GM18511 (cell line): ENCODE measurements around the gene AEBP2.
"Not testable (repeated sequence)": the region's sequence is repeated elsewhere in the genome, so short reads cannot be mapped to it uniquely, and the experiment has no call there.

Experiments used
- ATAC-seq: cut with Tn5 transposase; IDR thresholded peaks from one replicate; pipeline ENCODE4 v1.9.1; 2021; ENCODE audit warnings: mild to moderate bottlenecking, moderate library complexity; ENCODE audit not compliant: unreplicated experiment

The AEBP2 gene, protein sequence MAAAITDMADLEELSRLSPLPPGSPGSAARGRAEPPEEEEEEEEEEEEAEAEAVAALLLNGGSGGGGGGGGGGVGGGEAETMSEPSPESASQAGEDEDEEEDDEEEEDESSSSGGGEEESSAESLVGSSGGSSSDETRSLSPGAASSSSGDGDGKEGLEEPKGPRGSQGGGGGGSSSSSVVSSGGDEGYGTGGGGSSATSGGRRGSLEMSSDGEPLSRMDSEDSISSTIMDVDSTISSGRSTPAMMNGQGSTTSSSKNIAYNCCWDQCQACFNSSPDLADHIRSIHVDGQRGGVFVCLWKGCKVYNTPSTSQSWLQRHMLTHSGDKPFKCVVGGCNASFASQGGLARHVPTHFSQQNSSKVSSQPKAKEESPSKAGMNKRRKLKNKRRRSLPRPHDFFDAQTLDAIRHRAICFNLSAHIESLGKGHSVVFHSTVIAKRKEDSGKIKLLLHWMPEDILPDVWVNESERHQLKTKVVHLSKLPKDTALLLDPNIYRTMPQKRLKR

DNA sequence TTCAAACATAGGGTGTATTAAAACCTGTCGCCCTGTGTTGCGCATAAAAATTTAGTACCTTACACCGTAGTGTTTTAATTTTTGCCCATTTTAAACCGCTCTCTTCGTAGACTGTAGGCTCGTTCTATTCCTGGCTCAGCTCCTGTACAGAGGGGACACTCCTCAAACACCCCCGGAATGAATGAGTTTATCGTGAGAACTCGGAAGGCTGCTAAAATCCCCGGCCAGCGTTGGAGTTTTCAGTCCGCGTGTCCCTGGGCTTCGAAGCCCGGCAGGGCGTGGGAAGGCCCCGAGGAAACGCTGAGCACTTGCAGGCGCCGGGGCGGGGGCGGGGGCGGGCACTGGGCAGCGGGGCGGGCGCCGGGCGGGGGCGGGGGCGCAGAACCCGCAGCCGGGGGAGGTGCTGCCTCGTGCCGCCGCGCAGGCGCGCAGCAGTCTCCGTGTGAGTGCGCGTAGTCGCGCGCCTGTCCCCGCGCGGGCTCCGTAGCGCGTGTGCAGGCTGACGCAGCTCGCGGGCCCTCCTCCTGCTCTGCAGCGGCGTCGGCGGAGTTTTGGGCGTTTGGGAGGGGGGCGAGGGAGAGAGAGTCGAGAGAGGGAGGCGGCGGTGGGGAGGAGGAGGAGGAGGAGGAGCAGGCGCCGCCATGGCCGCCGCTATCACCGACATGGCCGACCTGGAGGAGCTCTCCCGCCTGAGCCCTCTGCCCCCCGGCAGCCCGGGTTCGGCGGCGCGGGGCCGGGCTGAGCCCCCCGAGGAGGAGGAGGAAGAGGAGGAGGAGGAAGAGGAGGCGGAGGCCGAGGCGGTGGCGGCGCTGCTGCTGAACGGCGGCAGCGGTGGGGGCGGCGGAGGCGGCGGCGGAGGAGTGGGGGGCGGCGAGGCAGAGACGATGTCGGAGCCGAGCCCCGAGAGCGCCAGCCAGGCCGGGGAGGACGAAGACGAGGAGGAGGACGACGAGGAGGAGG, at the start of gene AEBP2:
TSS of gene AEBP2 (plus strand) at position 434 of the 960 bp plus-strand sequence. CDS start at position 642, 208 bp downstream.
- peak; percentile 75 for ATAC-seq

DNA sequence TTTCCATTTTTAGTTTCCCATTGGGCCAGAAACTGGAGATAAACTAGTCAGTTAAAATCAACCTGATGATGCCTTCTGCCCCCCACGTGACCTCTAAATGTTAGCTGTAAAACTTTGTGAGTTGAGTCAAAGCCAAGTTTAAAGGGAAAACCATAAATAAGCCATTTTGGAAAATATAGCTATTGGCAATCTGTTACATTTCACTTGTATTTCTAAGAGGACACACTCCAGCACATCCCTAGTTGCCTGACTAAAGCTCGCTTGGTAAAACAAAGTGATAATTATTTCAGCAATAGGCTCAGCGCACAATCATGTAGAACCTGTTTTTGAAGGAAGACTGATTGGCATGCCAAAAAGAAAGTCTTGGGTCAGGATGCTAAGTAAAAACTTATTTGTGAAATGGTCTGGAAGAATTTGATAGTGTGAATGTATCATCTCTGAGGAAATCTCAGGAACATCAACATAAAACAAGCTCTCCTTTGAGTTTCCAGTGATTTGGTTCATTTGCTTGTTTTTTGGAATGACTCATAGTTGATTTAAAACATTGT, 49.2 kb upstream of the AEBP2 start:
- ATAC-seq, result no peak

DNA sequence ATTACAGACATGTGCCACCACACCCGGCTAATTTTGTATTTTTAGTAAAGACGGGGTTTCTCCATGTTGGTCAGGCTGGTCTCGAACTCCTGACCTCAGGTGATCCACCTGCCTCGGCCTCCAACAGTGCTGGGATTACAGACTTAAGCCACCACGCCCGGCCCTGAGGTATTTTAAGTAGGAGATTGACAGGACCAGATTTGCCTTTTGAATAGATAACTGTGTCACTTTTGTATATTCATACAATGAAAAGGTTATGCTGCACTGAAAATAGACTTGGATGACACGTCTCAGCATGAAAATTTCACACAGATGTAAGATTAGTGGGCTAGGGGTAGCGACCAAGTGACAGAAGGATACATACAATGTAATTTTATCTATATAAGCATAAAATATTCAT, 46.6 kb upstream of the AEBP2 start:
- not testable (repeated sequence) for ATAC-seq

DNA sequence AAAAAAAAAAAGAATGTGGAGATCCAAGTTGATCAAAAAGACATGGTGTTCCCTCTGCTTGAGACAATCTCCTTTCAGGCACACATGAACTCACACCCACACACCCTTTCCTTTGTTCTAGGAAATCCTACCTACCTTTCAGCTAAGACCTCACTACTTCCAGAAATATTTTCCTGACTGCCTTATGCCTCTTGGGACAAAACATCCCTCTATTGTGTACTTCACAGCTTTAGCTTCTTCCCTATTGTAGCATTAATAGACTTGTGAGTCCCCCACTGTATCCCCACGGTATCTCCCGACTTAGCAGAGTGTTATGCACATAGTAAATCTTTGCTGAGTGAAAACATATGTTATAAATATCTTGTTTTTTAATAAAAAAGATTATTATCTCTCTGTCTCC, 44.9 kb upstream of the AEBP2 start:
- ATAC-seq, result no peak

DNA sequence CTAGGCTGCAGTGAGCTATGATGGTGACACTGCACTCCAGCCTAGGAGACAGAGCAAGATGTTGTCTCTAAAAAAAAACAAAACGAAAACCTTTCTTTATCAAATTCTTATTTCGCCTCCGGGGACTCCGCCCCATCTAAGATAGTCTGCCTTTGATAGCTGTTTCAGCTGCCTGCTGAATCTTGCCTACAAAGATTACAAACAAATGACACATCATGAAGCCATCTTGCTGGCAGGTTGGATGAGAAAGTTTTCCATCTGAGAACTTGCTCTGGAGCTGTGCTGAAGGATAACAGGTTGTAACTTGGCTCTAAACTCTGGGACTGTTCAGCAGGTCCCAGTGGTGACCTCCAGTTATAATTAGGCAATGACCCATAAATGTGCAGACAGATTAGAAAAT, 41.8 kb upstream of the AEBP2 start:
- ATAC-seq, result no peak

DNA sequence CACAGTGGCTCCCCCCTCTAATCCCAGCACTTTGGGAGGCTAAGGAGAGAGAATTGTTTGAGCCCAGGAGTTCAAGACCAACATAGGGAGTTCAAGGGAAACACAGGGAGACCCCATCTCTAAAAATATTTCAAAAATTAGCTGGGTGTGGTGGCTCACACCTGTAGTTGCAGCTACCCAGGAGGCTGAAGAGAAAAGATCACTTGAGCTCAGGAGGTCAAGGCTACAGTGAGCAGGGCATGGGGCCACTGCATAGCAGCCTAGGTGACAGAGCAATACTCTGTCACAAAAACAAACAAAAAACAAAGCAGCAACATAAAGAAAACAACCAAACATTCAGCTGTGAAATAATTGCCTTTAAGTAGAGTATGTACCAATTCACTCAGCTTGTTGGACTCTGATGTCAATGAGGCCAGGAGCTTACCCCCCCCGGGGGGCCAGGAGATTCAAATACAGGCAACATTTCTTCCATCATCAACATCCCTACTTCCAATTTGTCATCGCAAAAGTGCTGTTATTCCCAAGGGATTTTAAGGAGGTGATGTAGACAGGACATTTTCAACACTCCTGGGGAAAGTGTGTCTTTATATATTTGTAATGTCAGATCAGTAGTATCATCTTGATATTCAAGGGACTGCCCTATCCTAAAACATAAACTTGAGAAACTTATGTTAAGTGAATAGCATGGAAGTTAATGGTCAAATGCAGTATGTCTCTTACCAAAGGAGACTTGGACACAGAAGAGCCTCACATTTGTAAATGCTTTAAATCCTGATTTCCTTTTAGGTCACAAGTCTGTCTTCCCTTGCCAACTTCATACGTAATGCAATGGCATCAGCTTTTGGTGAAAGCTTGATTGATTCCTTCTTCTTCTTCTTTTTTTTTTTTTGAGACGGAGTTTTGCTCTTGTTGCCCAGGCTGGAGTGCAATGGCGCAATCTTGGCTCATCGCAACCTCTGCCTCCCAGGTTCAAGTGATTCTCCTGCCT, 40.6 kb upstream of the AEBP2 start:
- no peak for ATAC-seq

DNA sequence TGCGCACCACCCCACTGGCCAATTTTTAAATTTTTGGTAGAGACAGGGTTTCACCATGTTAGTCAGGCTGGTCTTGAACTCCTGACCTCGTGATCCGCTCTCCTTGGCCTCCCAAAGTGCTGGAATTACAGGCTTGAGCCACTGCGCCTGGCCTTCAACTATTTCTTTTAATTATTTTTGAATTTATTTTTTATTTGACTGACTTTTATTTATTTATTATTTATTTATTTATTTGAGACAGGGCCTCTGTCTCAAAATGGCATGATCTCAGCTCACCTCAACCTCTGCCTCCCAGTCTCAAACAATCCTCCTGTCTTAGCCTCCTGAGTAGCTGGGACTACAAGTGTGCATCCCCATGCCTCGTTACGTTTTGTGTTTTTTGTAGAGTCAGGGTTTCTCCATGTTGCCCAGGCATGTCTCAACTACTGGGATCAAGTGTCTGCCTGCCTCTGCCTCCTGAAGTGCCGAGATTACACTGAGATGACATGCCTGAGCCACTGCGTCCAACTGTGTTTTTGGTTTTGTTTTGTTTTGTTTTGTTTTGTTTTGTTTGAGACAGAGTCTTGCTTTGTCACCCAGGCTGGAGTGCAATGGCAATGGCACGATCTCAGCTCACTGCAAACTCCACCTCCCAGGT, 38.5 kb upstream of the AEBP2 start:
- not testable (repeated sequence) for ATAC-seq

DNA sequence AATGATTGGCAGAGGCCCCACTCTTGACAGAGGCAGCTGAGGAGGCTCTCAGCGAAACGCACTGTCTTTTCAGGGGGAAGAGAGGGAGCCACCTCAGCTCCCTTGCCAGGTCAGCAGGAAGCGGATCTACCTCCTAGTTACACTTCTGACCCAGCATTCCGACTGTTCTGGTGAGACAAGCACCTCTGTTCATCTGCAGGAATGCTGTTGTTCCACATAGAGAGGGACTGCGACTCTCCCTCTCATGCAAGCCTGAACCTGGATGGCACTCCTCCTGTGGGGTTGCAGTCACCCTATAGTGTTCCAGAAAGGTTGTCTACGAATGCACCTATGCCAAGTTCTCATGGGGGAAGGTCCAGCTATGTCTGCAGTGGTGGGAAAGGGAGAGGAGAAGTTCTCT, 37.1 kb upstream of the AEBP2 start:
- no peak for ATAC-seq

DNA sequence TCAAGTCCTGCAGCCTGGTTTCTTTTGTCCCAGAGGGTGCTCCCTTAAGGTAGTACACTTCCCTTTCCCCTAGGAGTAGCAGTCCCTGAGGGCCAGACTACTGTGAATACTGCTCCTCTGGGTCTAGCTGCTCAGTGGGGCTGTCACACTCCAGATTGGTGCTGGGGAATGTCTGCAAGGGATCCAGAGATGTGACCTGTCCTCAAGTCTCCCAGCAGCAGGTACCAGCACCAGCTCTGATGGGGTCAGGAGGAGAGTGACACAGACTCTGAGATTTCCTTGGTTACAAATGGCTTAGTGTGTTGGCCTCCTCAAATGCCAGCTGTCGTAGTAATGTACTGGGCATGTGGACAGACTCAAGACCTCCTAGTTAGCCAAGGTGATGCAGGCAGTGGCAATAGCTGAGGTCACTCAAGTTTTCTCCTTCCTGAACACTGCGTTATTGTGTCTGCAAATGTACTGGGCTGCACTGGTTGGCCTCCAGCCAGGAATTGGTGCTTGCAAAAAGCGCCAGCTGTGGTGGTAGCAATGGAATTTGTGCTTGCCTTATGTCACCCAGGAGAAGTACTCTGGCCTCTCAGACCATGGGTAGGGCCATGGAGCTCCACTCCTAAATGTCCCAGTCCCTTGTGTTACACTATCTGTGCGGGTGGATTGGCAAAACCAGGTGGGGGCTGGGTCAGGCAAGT, 36.4 kb upstream of the AEBP2 start:
- no peak for ATAC-seq

DNA sequence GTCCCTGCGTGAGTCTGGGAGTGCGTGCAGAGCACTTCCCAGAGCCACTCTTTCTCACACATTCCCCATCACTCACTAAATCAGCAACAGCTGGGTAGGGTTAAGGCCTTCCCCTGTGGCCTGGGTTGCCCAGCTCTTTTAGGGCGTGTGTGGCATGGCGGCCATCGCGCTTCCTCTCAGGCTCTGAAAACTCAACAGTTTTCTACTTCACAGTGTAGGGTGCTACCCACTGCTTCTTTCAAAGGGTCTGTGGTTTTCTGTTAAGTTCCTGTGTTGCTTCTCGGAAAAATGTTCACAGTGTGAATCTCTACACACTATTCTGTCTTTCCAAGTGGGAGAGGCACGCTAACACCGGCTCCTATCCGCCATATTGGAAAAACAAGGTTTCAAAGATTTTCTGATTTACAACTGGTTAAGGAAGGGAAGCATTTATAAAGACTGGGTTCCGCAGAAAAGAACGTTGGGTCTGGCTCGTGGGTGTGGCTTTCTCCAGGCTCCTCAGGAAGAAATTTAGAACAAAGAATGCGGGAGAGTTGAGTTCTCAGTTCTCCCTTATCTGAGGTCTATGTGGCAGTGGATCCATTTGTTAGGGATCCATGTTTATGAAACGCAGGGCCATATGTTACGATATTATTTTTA, 34.9 kb upstream of the AEBP2 start:
- no peak for ATAC-seq

DNA sequence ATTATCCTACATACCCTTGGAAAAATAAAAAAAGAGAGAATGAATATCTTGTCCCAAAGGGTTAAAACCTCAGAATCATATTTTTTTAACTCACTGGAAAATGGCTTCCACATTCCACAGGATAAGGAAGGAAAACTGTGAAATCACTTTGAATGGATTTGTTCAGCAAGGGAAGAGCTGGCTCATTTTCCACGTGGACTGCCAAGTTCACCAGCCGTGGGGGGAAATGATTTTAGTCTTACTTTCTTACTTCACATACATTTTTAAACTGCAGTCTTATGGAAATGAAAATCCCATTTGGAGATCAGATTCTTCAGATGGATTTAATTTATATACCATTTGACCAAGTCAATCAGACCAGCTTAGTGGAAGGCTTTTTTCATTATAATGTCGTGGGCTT, 29.9 kb upstream of the AEBP2 start:
- no peak for ATAC-seq

DNA sequence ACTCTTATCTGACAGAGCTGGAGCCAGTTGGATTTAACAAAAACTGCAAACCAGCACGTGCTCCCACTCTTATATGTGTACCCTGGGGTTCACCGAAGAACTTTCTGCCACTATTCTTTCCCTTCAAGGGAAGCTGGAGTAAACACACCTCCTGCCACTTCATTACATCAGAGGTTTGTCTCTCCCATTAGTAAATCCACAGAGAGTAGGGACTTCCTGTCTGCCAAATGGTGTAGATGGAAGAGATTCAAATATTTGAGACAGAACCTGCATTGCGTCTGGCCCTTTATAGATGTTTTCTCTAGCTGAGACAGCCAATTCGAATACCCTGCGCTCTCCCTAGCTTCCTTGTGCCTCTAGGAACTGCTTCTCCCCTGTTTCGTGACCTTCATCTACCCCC, 29.1 kb upstream of the AEBP2 start:
- no peak for ATAC-seq

DNA sequence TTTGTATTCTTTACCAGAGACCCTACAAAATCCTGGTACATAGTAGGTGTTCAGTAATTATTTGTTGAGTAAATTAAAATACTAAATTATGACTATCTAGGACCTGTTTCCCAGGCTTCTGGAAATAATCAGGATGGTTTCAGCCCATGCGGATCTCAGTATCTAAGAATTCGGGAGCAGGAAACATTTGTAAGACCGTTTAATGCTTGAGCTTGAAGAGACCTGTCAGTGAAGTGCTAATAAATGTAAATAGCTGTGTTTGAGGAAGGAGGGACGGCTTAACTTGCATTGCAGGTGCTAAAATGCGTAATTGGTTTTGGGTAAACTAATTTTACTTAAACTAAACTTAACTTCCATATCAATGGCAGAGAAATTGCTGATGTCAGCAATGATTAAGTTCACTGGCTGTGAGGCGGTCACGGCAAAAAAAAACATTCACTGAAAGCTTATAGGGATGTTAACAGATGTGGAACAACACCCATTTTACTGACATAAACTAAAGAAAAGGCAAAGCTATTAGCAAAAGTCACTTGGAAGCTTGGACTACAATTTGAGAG, 28.6 kb upstream of the AEBP2 start:
- ATAC-seq, result no peak

DNA sequence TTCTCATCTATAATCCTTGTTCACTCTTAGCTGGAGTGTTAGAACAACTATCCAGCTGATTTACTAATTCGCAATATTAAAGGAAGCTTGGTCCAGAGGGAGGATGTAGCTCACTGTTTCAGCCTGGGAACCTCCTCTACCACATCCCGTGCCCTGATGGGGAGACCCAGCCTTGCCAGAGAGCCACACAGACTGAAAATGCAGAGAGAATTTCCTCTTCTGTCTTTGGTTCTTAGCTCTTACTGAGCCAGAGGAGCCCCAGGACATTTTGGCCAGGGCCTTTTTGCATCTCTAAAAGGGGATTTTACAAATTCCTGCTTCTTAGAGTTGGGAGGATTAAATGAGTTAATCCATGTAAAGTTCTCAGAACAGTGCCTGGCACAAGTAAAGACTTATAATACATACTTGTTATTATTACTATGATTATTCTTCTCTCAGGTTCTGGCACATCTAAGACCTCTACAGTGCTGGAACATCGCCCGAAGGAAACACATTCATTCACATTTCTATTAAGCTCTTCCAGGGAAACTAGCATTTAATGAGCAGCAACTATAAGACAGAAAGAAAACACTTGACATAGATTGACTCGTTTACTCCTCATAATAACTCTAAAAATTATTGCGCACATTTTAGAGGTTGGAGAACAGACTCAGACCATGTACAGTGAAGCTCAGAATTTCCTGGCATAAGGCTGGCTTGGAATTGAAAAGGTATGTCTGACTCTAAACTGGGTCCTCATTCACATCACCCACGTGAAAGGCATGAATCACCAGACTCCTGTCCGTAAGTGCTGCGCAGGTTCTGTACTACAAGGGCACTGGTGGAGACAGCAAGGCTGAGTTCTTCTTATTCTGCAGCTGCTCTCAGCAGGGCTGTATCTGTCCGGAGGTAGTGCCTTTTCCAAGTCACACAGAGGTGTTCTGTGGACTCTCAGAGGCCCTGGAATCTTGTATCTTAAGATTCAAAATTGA, 27.8 kb upstream of the AEBP2 start:
- ATAC-seq, result no peak

DNA sequence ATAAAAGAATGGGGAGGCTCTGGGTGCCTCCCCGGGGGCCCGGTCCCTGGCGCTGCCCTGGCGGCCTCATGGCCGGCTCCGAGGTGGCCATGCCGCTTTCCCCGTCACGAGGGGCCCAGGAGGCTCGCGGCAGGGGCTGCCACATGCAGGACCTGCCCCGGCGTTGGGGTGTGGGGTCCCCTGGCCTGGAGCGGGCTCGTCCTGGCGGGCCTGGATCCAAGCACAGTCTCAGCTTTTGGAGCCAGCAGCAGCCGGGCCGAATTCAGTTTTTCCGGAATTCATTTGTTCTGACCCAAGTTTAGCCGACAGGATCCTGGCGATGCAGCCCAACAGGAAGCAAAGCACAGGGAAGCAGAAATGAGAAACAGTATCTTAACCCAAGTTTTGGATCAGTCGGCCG, 26.4 kb upstream of the AEBP2 start:
- ATAC-seq, result no peak

DNA sequence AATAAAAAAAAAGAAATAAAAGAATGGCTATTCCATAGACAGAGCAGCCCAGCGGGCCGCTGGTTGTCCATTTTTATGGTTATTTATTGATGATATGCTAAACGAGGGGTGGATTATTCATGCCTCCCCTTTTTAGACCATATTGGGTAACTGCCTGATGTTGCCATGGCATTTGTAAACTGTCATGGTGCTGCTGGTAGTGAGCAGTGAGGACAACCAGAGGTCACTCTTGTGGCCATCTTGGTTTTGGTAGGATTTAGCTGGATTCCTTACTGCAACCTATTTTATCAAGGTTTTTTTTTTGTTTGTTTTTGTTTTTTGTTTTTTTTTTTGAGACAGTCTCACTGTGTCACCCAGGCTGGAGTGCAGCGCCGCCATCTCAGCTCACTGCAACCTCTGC, 25.7 kb upstream of the AEBP2 start:
- ATAC-seq, result not testable (repeated sequence)

DNA sequence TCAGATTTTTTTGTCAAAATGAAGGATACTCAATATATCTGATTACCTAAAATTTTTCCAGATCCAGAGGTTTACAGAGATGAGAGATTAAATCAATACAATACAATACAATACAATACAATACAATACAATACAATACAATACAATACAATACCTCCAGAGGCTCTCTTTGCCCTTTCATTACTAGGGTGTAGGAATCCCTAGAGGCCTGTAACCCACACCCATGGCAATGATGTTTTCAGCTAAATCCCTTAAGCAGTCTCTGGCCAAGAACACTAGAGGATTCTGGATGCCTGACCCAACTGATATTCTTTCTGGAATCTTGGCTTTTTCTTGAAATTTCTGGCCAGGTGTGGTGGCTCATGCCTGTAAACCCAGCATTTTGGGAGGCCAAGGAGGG, 23.7 kb upstream of the AEBP2 start:
- ATAC-seq, result no peak
